ENCODE results near the gene RPP38.

- TF ChIP-seq USF1 (IDR thresholded peaks at IDR 0.05; ENCODE audit: borderline replicate concordance, low read depth) = no peak
- no peak for TF ChIP-seq CTCF (IDR thresholded peaks at IDR 0.05)
Observed at GRCh38 chr10:15149042-15149771, 52.1 kb downstream of the RPP38 start.
